Measurements from ENCODE around the gene C16orf92.

Gene C16orf92

DNA sequence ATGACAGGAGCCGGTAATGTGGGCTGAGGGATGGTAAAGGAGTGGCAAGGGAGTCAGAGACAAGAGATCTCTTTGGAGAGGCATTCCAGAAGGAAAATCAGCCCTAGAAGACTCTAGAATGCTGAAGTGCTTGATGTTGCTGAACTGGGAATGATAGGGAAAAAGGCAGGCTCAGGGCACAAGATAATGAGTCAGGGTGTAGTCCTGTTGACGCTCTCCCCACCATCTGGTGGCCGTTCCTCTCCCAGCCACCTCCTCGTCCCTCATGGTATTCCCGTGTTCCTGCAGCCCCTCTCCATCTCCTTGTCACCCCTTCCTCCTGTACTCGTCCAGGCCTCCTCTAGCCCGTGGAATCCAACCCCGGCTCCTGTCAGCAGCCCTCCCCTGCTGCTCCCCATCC is 31.5 kb downstream of the C16orf92 start:
- H3K27me3 ChIP-seq (ENCODE audit: insufficient read depth, low read depth, severe bottlenecking) = no peaks in the 10 kb centered on the region
- TF ChIP-seq, protein P1, sequence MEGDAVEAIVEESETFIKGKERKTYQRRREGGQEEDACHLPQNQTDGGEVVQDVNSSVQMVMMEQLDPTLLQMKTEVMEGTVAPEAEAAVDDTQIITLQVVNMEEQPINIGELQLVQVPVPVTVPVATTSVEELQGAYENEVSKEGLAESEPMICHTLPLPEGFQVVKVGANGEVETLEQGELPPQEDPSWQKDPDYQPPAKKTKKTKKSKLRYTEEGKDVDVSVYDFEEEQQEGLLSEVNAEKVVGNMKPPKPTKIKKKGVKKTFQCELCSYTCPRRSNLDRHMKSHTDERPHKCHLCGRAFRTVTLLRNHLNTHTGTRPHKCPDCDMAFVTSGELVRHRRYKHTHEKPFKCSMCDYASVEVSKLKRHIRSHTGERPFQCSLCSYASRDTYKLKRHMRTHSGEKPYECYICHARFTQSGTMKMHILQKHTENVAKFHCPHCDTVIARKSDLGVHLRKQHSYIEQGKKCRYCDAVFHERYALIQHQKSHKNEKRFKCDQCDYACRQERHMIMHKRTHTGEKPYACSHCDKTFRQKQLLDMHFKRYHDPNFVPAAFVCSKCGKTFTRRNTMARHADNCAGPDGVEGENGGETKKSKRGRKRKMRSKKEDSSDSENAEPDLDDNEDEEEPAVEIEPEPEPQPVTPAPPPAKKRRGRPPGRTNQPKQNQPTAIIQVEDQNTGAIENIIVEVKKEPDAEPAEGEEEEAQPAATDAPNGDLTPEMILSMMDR (IDR thresholded peaks at IDR 0.05; ENCODE audit: low read depth, low read length) = no peak
- H3K4me3 ChIP-seq (ENCODE audit: low read depth, low read length) = no peak overlapping the region; the same call in none of the 2 replicates
- H3K36me3 ChIP-seq = peaks cover 21% of the 10 kb centered on the region
- peak; percentile 20 for DNase-seq
- peak overlapping the region; percentile 87 for H3K27ac ChIP-seq
- H3K9me3 ChIP-seq (ENCODE audit: severe bottlenecking) = no peaks in the 10 kb centered on the region

DNA sequence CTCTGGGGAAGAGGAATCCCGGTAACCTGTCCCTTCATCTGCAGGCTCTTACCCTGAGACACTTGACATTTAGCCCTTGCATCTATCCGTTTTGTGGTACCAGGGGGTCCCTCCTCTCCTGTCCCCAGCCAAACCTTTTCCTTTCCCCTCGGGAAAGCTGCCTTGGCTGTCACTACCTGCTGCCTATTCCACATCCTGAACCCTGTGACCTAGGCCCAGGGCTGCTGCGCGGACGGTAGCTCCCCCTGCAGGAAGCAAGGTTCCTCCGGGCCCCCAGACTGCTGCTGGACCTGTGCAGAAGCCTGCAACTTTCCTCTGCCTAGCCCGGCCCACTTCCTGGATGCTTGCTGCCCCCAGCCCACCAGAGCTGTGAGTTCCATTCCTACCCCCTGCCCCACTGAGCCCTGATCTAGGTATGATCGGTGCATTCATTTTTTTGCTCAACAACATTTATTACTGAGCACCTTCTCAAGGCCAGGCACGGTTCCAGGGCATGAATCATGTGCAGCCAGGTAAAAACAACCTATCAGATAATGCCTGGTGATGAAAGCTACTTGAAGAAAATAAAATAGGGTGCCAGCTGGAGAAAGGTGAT is 32.1 kb downstream of the C16orf92 start:
- H3K9me3 ChIP-seq (ENCODE audit: severe bottlenecking) = no peaks in the 10 kb centered on the region
- H3K27ac ChIP-seq = peak overlapping the region; percentile 87
- DNase-seq = peak; percentile 84
- TF ChIP-seq, protein P1 (IDR thresholded peaks at IDR 0.05; ENCODE audit: low read depth, low read length) = peak; percentile 93
- no peak overlapping the region for H3K4me3 ChIP-seq (ENCODE audit: low read depth, low read length)
- H3K36me3 ChIP-seq = peaks cover 27% of the 10 kb centered on the region
- no peaks in the 10 kb centered on the region for H3K27me3 ChIP-seq (ENCODE audit: insufficient read depth, low read depth, severe bottlenecking)

DNA sequence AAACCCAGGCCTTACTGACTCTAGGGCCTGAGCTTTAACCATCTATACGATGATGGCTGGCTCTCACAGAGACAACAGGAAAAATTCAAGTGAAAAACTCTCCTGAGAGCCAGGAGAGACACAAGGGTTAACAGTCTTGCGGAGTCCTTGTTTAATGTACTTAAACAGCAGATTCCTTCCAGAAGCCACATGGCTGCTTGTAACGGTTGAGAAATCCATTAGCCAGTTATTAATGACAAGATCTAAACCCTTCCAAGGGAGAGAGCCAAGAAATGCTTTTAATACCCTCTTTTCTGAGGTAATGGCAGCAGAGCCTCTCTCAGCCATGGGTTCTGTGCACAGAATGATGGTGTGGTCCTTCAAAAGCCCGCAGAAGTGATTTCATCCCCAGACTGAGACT is 37.3 kb downstream of the C16orf92 start:
- no peaks in the 10 kb centered on the region for H3K27me3 ChIP-seq (ENCODE audit: insufficient read depth, low read depth, severe bottlenecking)
- H3K4me3 ChIP-seq (ENCODE audit: low read depth, low read length) = no peak overlapping the region
- TF ChIP-seq, protein P1 (IDR thresholded peaks at IDR 0.05; ENCODE audit: low read depth, low read length) = no peak
- H3K36me3 ChIP-seq = peaks cover 29% of the 10 kb centered on the region
- peaks cover 2% of the 10 kb centered on the region for H3K9me3 ChIP-seq (ENCODE audit: severe bottlenecking)
- H3K27ac ChIP-seq = peak overlapping the region; percentile 61
- no peak for DNase-seq

DNA sequence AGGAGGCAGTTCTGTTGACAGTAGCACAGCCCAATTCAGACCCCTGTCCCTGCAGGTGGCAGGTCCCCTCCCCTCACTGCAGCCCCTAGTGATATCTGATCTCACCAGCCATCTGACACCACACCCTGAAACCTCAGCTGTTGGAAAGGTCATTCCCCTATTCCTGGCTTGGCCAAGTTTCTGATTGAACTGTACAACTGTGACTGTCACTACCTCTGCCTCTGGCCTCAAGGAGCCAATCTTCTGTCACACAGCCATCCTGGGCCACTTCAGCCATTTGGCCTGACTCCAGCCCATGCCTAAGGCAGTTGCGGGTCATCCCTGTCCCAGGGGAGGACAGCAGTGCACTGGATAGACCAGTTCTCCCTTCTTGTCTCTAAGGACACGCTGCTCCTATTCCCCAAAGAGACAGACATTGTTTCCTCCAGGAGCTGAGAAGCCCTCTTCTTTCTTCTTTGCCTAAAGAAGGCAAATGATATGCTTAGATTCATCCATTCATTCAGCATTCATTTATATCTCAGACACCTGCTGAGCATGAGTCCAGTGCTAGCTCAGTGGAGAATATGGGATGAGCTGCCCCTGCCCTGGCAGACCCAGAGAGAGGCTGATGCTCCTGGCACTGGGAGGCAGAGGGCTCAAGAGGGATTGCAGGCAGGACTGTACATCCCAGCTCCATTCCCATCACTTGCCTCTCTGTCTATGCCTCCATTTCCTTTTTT is 38.0 kb downstream of the C16orf92 start:
- DNase-seq = no peak
- Histone ChIP-seq H3K36me3 (peaks cover 30% of the 10 kb centered on the region), H3K27me3 (ENCODE audit: insufficient read depth, low read depth, severe bottlenecking) (no peaks in the 10 kb centered on the region), H3K27ac (peak overlapping the region; percentile 61), H3K9me3 (ENCODE audit: severe bottlenecking) (peaks cover 2% of the 10 kb centered on the region), H3K4me3 (ENCODE audit: low read depth, low read length) (no peak overlapping the region)
- TF ChIP-seq, protein P1 (IDR thresholded peaks at IDR 0.05; ENCODE audit: low read depth, low read length) = no peak

DNA sequence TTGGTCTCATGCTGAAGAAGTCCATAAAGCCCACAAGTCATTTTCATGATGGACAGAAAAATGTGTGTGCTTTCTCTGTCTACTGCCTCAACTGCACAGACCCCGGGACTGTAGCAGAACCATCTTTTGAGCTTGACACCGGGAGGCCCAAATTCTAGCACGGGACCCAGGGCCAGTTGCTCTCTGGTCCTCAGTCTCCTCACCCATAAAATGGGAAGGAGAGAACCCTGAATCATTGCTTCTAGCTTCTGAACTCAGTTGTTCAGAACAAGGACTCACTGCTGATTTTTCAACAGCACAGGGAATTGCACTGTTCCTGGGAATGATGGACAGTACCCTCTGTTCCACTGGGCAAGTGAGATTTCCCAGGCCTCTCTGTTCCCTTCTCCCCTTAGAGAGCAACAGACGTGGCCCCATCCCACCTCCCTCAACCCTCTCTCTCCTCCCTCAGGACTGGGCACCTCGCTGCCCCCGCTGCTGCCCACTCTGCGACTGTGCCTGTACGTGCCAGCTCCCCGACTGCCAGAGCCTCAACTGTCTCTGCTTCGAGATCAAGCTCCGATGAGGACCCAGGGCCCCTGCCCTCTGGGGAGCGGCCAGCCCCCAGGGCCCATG is 40.4 kb downstream of the C16orf92 start:
- Histone ChIP-seq H3K4me3 (ENCODE audit: low read depth, low read length) (peak overlapping the region; percentile 96), H3K27me3 (ENCODE audit: insufficient read depth, low read depth, severe bottlenecking) (no peaks in the 10 kb centered on the region), H3K9me3 (ENCODE audit: severe bottlenecking) (peaks cover 2% of the 10 kb centered on the region), H3K27ac (peak overlapping the region; percentile 94), H3K36me3 (peaks cover 41% of the 10 kb centered on the region)
- DNase-seq = no peak
- TF ChIP-seq, protein P1 (IDR thresholded peaks at IDR 0.05; ENCODE audit: low read depth, low read length) = no peak
